DMS53 treated with DMSO at 0.1 percent for 48 hours (cell line): ENCODE results near the gene BCDIN3D.
"Not testable (repeated sequence)": the region's sequence is repeated elsewhere in the genome, so short reads cannot be mapped to it uniquely, and the experiment has no call there.

Experiments used
- DNase-seq: peaks from one replicate; lab custom pipeline; 2025; ENCODE audit not compliant: unreplicated experiment; lab: John Stamatoyannopoulos, UW

The BCDIN3D gene

DNA sequence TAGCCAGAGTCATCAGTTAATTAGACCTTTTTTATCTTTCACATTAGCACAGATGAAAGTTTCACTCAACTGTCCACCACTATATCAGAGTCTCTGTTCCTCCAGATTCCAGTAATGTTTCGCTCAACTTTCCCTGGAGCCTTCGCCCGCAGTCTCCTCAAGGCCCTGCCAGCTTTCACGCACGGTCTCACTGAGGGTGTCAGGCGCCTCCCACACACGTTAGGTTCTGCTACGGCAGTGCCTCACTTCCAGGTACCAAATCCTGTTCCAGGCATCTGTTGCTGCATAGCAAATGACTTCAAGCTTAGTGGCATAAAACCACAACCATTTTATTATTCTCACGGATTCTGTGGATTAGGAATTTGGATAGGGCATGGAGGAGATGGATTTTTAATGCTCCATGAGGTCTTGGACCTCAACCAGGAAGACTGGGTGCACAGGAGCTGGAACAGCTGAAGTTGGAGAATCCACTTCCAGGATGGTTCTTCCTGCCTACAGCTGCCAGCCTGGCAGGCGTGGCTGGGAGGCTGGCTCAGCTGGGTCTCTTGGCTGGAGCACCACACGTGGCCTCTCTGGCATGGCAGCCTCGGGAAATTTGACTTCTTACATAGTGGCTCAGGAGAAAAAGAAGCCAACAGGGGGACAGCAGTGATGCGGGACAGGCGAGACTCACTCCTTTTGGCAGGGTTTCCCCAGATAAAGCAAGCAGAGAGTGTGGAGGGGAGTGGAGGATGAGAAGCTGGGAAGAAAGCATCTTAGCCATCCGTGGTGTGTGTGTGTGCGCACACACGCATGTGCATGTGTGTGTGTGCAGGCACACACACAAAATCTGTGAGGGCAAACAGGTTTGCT, 21.3 kb upstream of the BCDIN3D start:
- no peak for DNase-seq

DNA sequence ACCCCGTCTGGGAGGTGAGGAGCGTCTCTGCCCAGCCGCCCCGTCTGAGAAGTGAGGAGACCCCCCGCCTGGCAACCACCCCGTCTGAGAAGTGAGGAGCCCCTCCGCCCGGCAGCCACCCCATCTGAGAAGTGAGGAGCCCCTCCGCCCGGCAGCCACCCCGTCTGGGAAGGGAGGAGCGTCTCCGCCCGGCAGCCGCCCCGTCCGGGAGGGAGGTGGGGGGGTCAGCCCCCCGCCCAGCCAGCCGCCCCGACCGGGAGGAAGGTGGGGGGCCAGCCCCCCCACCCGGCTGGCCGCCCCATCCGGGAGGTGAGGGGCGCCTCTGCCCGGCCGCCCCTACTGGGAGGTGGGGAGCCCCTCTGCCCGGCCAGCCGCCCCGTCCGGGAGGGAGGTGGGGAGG, 18.0 kb upstream of the BCDIN3D start:
- not testable (repeated sequence) for DNase-seq

DNA sequence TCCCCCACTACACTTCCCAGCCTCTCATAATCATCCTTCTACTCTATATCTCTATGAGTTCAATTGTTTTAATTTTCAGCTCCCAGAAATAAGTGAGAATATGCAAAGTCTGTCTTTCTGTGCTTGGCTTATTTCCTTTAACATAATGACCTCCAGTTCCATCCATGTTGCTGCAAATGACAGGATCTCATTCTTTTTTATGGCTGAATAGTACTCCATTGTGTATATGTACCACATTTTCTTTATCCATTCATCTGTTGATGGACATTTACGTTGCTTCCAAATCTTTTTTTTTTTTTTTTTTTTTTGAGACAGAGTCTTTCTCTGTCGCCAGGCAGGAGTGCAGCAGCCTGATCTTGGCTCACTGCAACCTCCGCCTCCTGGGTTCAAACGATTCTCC, 13.0 kb upstream of the BCDIN3D start:
- DNase-seq, result not testable (repeated sequence)

DNA sequence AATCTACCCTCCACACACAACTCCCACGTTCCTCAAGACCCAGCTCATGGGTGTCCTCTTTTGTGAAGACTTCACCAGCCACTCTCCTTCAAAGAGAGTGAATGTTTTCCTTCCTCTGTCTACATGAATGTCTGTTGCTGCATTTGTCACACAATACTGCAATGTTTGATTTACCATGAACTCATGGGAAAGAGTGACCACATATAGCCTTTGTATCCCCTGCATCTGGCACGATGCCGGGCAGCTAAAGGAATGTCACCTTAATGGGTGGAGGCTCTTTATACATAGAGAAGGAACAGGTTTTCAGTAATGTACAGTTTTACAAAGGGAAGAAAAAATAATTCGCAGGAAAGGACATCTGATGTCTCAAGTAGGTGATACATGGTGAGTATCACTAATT, 12.1 kb upstream of the BCDIN3D start:
- no peak for DNase-seq

DNA sequence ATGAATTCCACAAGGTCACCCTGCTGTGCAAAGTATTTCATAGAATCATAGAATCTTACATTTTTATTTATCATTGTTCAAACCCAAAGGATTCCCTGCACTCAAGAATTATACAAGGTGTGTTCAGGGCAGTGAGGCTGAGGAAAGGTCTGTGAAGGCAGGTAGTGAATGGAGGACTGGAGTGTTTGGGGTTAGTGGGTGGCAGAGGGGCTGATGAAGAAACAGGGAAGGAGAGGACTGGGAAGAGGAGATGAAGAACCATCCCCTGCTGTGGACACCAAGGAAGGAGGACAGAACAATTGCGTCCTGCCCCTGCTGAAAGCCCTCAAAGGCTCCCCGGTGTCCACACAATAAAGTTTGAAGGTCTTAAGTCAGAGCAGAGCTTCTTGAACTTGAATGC, 10.8 kb upstream of the BCDIN3D start:
- DNase-seq, result no peak

DNA sequence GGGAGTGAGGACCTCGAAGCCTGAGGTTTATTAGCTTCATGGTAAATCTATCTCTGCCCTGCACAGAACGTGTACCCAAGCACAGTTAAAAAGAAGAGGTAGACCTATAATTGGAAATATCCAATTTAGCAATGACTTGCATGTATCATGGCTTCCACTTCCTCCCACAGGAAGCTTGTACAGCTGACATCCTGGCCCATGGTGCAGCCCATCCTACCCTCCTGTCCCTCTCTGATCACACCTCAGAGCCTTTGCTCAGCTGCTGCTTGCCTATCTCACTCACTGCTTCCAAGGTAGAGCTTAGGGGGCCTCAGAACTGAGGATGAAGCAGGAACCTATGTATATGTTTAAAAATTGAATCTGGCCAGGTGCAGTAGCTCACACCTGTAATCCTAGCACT, 4.3 kb upstream of the BCDIN3D start:
- no peak for DNase-seq

DNA sequence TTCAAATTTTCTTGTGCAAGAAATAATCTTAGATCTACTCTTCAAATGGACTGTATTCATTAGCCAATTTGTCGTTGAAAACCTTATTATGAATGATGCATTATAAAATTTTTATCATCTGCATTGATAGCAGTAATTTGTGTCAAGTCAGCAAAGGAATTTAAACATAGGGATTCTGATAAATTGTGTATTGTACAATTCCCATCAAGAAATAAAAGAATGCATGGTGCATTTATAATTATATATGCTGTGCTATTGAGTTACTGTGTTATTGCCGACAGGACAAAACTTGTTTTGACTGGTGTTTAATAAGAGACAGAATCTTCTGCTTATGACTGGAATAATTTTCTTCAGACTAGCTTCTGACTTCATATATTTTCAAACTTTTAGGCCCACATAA, 3.1 kb upstream of the BCDIN3D start:
- no peak for DNase-seq

DNA sequence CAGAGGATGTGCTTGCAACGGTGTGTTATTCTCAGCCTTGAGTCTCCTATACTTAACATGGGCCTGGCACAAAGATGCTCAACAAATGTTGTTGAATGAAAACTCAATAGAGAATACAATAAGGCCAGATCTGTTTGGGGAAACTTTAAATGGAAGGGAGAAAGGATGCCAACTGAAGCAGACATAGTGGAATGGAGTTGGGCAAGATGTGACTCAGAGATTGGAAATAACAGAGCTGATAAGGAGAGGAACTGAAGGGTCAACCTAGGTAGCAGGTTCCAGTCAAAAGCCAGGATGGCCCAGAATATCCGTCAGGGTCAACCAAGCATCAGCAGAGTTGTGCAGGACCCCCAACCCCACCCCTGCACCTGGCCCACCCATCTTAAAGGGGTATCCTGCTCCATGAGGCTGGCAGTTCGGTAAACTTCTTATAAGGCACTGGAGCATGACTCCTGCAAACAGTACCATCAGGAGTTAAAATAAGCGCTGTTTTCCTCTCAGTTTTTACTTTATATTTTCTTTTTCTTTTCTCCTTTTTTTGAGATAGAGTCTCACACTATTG, 1.1 kb upstream of the BCDIN3D start:
- DNase-seq, result no peak

DNA sequence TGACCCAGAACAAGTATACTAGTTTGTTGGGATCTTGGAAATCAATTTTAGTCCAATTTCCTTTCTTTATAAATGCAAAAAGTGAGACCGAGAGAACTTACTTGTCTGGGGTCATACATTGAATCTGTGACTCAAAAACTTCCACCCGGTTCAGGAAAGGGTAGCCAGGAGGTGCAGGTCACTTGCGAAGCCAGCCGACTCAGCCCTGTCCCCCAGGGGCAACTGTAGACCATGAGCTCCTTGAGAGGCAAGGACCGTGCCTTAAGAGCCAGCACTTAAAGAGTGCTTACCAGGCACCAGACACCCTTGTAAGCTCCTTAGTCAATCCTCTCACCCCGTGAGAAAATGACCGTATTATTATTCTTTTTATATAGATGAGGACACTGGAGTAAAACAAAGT, 505 bp upstream of the BCDIN3D start:
- no peak for DNase-seq

DNA sequence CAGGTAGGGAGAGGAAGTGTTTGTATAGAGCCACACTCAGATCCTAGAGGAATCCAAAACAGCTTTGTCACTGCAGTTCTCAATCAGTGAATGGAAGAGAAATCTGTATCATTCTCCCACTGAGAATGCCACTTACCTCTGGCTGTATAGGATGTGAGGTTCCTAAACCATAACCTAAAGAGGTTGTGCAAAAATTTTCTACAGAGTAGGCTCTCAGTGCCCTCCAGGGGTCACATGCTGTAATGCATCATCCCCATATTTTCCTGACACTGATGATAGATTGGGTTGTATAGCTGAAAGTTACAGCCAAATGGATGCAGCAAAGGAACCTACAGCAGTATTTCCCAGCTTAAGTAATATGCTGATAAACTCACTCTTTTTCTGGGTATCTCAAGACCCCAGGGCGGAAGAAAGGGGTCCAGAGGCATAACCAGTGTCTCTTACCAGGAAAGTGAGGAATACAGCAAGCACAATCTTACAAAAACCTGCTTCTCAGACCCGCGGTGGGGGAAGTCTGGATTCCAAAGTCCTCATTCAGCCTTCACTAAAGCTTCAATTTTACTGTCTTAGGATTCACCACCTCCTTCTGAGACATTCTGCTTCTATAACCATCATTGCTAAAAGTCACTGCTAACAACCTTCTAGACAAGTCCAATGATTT, 3.8 kb downstream of the BCDIN3D start:
- peak; percentile 30 for DNase-seq

DNA sequence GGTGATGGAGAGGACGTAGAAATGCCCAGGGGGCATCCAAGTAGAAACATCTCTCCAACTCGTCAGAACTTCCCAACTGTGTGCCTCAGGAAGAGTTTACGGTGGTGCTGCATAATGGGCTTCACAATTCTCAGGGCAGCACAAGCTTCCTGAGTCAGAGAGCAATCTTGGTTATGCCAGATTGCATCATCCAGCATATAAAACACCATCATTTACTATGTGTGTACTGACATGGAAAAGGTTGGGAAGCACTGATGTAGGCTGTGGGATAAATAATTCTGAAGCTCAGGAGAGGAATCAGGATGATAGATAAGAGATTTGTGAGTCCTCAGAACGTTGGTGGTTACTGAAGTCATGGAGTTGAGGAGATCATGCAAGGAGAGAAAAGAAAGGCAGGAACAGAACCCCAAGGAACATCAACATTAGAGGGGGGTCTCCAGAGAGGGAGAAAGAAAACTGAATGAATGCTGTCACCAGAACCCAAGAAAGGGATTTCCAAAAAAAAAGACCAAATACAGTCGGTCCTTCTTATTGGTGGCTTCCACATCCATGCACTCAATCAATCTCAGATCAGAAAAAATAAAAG, 10.0 kb downstream of the BCDIN3D start:
- no peak for DNase-seq

DNA sequence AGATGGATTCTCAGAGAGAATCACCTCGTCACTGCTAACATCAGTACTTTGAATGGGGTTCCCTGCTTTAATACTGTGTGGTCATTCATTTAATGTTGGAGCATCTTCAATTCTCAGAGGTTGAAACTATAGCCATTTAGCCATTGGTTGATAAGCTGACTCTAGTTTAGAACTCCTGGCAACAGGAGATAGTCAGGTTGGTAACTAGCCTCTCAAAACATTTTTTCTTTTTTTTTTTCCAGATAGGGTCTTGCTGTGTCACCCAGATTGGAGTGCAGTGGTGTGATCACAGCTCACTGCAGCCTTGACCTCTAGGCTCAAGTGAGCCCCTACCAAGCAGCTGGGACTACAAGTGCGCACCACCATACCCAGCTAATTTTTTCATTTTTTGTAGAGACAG, 11.2 kb downstream of the BCDIN3D start:
- DNase-seq, result no peak

DNA sequence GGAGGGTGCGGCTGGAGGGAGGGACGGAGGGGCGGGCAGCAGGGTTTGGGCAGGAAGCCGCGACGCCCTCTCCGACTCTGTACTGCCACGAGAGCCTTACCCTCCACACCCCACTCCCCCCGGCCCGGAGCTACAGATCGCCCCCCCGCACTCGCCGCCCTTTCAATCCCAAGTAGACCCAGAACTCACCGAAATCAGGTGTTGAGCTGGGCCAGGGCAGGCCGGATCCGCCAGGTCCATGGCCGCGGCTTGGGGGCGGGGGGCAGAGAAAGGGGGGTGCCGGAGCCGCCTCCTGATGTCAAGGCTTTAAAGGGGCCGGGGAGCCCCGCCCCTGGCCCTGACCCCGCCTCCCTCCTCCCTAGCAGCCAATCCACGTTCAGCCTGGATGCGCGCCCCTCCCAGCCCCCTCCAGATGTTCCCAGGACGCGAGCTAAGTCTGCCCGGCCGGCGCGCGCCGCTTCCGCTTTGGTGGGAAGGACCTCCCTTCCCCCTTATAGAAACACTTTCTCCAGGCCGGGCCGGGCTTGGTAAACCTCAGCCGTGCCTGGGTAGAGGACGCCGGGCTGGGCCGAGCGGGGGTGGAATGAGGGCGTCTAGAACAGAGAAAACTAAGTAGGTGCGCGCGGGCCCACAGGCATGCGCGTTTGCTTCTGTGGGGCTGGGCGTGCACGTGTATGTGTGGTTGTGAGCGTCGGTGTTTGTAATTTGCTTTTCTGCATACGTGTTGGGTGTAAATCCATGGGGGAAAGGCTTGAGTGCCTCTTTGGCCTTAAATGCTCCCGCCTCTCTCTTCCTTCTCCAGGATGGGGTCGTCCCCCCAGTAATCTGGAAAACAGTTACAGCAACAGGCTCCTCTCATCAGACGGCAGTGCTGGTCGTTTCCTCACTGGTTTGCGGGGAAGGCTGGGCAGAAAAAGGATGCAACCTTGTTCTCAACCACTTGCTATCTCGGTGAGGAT, 14.5 kb downstream of the BCDIN3D start, which contains the start of gene NCKAP5L:
Gene NCKAP5L, minus strand, starts transcription at position 281 of the 959 bp plus-strand sequence. CDS start 24,369 bp downstream, outside the sequence.
- DNase-seq, result peak; percentile 83

DNA sequence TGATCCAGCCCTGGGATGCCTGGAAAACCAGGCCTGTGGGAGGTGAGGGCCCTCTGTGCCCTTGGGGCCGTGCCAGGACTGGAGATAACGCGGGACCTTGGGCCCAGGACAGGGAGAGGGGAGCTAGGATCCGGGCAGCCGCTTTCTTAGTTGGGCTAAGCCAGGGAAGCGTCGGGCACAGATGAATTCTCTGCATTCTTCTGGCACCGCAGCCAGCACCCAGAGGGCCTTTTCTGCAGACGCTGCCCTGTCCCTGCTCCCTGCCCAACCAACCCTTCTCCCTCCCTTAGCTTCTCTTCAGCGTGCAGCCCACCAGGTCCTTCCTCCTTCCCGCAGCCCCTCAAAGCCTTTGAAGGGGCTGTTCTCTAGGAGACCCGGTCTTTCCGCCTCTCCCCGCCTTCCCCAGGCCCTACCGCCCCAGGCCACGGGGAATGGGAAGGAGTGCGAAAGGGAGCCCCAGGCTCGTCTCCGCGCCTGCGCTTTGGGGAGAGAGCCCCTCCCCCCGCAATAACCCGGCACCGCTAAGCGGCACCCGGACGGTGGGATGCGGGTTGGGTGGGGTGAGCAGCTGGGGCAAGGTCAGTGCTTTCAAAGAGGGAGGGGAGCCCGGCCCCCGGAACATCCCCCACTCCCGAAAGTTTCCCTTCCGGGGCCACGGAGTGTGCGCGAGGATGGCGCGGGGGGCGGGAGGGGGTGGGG, 15.4 kb downstream of the BCDIN3D start:
- DNase-seq, result no peak

DNA sequence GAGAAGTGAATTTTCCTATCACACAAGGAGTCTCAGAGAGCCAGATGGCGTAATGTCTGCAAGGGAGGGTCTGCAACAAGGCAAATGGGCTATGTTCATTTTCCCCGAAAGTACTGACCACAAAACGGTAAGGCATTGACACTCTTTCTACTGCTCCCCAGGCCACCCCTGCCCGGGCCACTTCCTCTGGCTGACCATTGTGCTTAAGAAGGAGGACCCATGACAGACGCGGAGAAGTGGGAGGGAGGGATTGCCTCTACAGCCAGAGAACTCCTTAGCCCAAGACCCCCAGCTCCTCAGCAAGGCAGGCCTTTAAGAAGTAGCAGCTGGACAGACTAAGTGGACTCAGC, 15.9 kb downstream of the BCDIN3D start:
- DNase-seq, result no peak

DNA sequence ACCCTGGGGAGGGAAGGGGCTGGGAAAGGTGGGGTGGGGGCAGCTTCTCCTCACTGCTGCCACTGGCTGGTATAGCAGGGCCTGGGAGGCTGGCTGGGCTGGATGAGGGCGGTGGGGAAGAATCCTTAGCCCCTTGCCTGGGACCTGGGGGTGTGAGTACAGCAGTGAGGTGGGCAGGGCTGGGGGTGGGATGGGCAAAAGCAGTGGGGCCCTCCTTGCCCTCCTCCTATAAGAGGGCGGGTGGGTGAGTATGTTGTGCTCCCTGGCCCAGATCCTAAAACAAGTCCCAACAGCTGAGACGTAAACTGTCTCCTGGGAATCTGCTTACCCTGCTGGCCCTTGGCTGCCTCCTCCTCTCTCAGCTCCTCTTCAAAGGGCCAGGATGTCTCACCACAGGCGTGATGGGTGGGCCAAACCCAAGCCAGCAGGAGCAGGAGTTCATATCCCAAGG, 16.9 kb downstream of the BCDIN3D start:
- DNase-seq, result no peak

DNA sequence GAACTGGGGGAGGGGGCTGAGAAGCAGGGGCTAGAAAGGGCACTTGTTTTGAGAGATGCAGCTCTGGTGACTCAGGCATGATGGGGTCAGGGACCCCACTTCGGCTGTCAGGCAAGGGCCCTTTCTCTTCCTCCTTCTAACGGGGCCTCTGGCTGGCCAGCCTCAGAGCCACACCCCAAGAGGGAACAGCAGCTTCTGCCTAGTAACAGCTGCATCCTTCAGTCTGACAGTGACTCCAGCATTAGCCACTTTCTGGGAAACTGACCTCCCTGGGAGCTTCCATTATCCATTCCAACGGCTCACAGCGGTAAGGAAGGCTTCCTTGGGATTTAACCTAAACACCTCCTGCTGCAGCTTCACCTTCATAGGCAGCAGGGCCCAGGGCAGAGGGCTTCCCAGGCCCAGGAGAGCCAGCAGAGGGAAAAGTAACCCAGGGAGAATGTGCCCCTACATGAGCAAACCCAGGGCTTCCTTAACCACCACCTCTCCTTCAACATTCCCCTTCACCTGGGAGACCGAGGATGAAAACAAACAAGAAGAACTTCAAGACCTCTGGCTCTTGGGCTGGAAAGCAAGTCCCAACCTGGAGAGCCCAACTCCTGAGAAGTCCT, 17.4 kb downstream of the BCDIN3D start:
- DNase-seq, result no peak

DNA sequence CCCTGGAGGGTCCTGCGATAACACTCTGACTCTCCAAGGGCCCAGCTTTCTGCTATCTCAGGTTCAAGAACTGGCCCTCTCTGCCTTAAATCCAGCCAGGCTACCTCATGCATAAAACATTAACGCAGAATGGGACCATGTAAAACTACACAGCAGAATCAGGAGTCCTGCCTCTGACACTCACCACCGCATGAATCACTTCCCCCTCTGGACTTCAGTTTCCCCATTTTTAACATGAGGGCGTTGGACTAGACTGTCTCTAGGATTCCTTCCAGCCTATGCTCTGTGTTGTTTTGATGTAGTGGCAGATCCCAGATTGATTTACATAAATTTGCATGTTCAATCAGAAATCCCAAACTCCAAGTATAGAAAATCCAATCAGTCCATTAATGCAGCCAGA, 18.0 kb downstream of the BCDIN3D start:
- DNase-seq, result no peak

DNA sequence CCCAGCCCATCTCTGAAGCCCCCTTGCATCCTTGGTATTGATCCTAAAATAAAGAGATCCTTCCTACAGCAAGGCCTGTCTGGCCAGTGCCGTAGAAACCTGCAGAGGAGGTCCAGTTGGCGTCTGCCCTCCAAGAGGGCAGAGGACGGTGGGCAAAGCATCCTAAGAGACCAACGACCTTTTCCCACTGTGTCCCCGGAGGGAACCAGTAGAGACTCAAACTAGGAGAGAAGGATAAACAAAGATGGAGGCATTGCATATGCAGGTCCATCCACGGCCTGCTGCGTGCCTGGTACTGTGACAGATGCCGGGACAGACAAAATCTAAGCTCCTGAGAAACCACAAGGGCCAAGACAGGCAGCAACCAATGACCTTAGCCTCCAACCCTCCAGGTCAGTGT, 18.5 kb downstream of the BCDIN3D start:
- no peak for DNase-seq

DNA sequence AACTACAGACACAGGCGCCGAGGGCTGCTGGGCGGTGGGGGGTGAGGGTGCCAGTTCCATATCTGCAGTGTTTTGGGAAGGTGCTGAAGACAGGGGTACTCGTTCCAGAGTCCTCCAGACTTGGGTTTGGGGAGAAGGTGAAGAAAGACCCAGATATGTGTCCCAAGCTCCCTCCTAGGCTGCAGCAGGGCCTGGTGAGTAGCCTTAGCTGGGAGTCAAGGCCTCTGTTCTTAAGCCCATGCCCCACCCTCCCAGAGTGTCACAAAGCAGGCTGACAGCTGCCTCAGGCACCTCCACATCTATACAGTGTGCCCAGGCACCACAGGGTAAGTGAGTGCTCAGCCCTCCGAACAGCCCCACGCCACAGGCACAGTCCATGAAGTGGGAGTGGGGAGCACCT, 19.0 kb downstream of the BCDIN3D start:
- no peak for DNase-seq
